Measurements from ENCODE around the gene HAAO. TPM values are rescaled to one million over a fixed set of nuclear protein-coding genes. Genes with fewer than 3 reads are reported as not detected.
A peak's percentile ranks its signal among the peaks of the same experiment; 100 is the strongest.

The HAAO gene
- total RNA-seq, 1 experiment from 2014 or later = 6.6 TPM

- H3K4ac ChIP-seq (ENCODE audit: low read depth, low read length) = no peak overlapping the region
- H4K20me1 ChIP-seq (ENCODE audit: control insufficient read depth, insufficient read depth, insufficient read length) = no peaks in the 10 kb centered on the region
- H3K4me3 Mint-ChIP-seq = no peak overlapping the region; a peak in 1 of 5 replicates
- no peak overlapping the region for H2BK20ac ChIP-seq (ENCODE audit: low read depth, low read length, poor library complexity, severe bottlenecking)
- H3K79me1 ChIP-seq (ENCODE audit: insufficient read depth, low read depth, low read length, poor library complexity, severe bottlenecking) = no peaks in the 10 kb centered on the region
- no peak overlapping the region for H4K5ac ChIP-seq (ENCODE audit: insufficient read length, low read depth, low read length)
- no peak overlapping the region for H2BK5ac ChIP-seq (ENCODE audit: insufficient read length, low read length)
- H4K91ac ChIP-seq (ENCODE audit: insufficient read length, low read depth, low read length) = no peak overlapping the region
- no peaks in the 10 kb centered on the region for H3K79me2 ChIP-seq (ENCODE audit: insufficient read depth, low read length)
- DNase-seq = no peak
- H3K27me3 Mint-ChIP-seq (ENCODE audit: low read depth) = no peaks in the 10 kb centered on the region
- H2AK5ac ChIP-seq (ENCODE audit: insufficient read length, low read length) = no peak overlapping the region
- no peak overlapping the region for H3K4me2 ChIP-seq (ENCODE audit: insufficient read depth, insufficient read length, low read length)
- no peak overlapping the region for H4K8ac ChIP-seq (replicated peaks; ENCODE audit: insufficient read length, low read depth, low read length)
- H3K9me3 Mint-ChIP-seq = no peaks in the 10 kb centered on the region; a peak in 1 of 5 replicates
- peaks cover 0 to 3% (median 0%) of the 10 kb centered on the region in 3 experiments; a peak in 2 of 7 replicates for H3K36me3 Mint-ChIP-seq (ENCODE audit: insufficient read depth in 1 of 3, low read depth in 3 of 3)
- no peak for TF ChIP-seq CTCF (conservative IDR thresholded peaks at IDR 0.05)
- peak overlapping the region in 1 of 3 experiments; percentile 7; a peak in 2 of 7 replicates for H3K27ac Mint-ChIP-seq
- H2BK15ac ChIP-seq (ENCODE audit: low read depth, low read length) = no peak overlapping the region
- peaks cover 24 to 33% of the 10 kb centered on the region in 2 experiments for H3K4me1 Mint-ChIP-seq
- no peak overlapping the region for H3K9ac ChIP-seq (ENCODE audit: extremely low read depth, insufficient read length, low read length)
- no peak overlapping the region for H2AFZ ChIP-seq (ENCODE audit: low read length)
- H3K9me3 ChIP-seq (ENCODE audit: control insufficient read depth, low read depth, low read length) = no peaks in the 10 kb centered on the region
- H3K23ac ChIP-seq (ENCODE audit: insufficient read length, low read depth, low read length) = no peak overlapping the region
- no peak overlapping the region for H3K14ac ChIP-seq (ENCODE audit: insufficient read depth, low read length)
- H3K4me1 ChIP-seq (ENCODE audit: insufficient read depth, low read length) = peaks cover 7% of the 10 kb centered on the region; the same call in 1 of the 2 replicates
- no peak overlapping the region for H3K27ac ChIP-seq (ENCODE audit: insufficient read length, low read depth, low read length)
- H3T11ph ChIP-seq (ENCODE audit: low read length) = no peak overlapping the region
- no peak overlapping the region for H3K18ac ChIP-seq (ENCODE audit: insufficient read length, low read depth, low read length)
- H2BK12ac ChIP-seq (ENCODE audit: insufficient read length, low read depth, low read length) = no peak overlapping the region
- no peaks in the 10 kb centered on the region for H3K23me2 ChIP-seq (ENCODE audit: insufficient read length, low read depth, low read length, poor library complexity, severe bottlenecking)
- no CpG with 5 or more reads among the region's 10 CpGs for WGBS (ENCODE audit: extremely low coverage, insufficient read length, low lambda C conversion rate)
- no peak overlapping the region for H2BK120ac ChIP-seq (ENCODE audit: low read depth, low read length, poor library complexity, severe bottlenecking)
- H3K56ac ChIP-seq (ENCODE audit: insufficient read length, low read depth, low read length) = no peak overlapping the region
- no peaks in the 10 kb centered on the region for H3K27me3 ChIP-seq (ENCODE audit: insufficient read depth, low read length)
These were observed 22.6 kb downstream of the HAAO start for GRCh38 chr2:42769583-42770287.

All from H9 (cell line).